Fibroblast of villous mesenchyme (primary cell): ENCODE data around the gene RFT1. TPM values are rescaled to one million over a fixed set of nuclear protein-coding genes. Genes with fewer than 3 reads are reported as not detected.

Source experiments
- DNase-seq: peaks from one replicate; pipeline ENCODE4 v3.0.0-alpha.2; 2010; ENCODE audit warnings: low read depth
- H3K4me3 ChIP-seq: 2 replicates; pipeline ENCODE4 v1.5.1; 2011; ENCODE audit warnings: low read depth, mild to moderate bottlenecking, low read length
- CTCF ChIP-seq: IDR thresholded peaks from 2 replicates; pipeline ENCODE4 v1.5.1; 2012; ENCODE audit warnings: low read depth, mild to moderate bottlenecking, low read length; ENCODE audit not compliant: insufficient read depth
- total RNA-seq: library from RNA; depleted of rRNA; stranded (reverse); fragments of >200 nt; gene quantifications from 2 replicates; pipeline ENCODE4 v1.2.3, GENCODE V29; 2012

The RFT1 gene
- total RNA-seq, 1 donor = 13.4 TPM

- TF ChIP-seq CTCF = no peak
- no peak for DNase-seq
- no peak overlapping the region for H3K4me3 ChIP-seq
These were observed 29.2 kb upstream of the RFT1 start for GRCh38 chr3:53159156-53160060.

GRCh38 chr3:53158765-53159155 is 28.5 kb upstream of the RFT1 start:
- no peak for TF ChIP-seq CTCF
- no peak overlapping the region for H3K4me3 ChIP-seq
- DNase-seq = no peak

- TF ChIP-seq CTCF = no peak
These were observed 27.8 kb upstream of the RFT1 start for GRCh38 chr3:53157974-53158580.

GRCh38 chr3:53156368-53156834 is 26.2 kb upstream of the RFT1 start:
- DNase-seq = peak; percentile 29
- TF ChIP-seq CTCF = no peak

More at GRCh38 chr3:53157974-53158580, 27.8 kb upstream of the RFT1 start:
- no peak overlapping the region for H3K4me3 ChIP-seq
- DNase-seq = no peak

GRCh38 chr3:53155760-53156159 is 25.5 kb upstream of the RFT1 start:
- no peak overlapping the region for H3K4me3 ChIP-seq
- DNase-seq = no peak
- TF ChIP-seq CTCF = no peak

More at GRCh38 chr3:53156368-53156834, 26.2 kb upstream of the RFT1 start:
- peak overlapping the region; percentile 27 for H3K4me3 ChIP-seq

GRCh38 chr3:53154881-53155285 is 24.6 kb upstream of the RFT1 start:
- H3K4me3 ChIP-seq = no peak overlapping the region
- TF ChIP-seq CTCF = no peak
- DNase-seq = no peak
